K562 (cell line): Measurements from ENCODE around the gene DDX41.

ENCODE experiments used
- HNRNPLL ChIP-seq: fragments of 200-400 bp; formaldehyde crosslinking; IDR thresholded peaks from 2 replicates; pipeline ENCODE4 v1.6.1; 2017; ENCODE audit warnings: low read length, low read depth, mild to moderate bottlenecking; ENCODE audit not compliant: poor library complexity, severe bottlenecking
- PHF20 ChIP-seq: fragments of 450-650 bp; IDR thresholded peaks from 2 replicates; pipeline ENCODE4 v1.6.1; 2018; ENCODE audit not compliant: partially characterized antibody
- ZNF134 ChIP-seq: fragments of 250-450 bp; sonication (Bioruptor Pico); conservative IDR thresholded peaks from 2 replicates; pipeline ENCODE4 v1.4.0; 2020
- ZNF174 ChIP-seq: fragments of 250-450 bp; sonication (Bioruptor Pico); IDR thresholded peaks from 2 replicates; pipeline ENCODE4 v1.4.0; 2020; ENCODE audit warnings: mild to moderate bottlenecking

DNA sequence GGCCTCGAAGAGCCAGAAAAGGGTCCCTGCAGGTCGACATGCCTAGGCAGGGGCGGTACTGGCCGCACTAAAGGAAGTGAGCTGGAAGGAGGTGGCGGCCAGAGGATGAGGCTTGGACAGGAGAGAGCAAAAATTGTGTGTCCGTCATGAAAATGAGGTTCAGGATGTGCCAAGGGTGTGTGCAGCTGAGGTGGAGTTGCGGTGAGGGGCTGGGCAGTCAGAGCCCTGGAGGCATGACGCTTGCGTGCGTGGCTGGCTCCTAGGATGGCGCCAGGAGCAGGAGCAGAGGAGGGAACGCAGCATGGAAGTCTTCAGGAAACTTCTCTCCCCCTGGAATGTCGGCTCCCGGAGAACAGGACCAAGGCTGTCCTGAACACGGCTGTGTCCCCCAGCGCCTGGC, 13.9 kb downstream of the DDX41 start:
- TF ChIP-seq ZNF174 (CRISPR knock-in tag) (no peak), HNRNPLL (no peak), PHF20 (no peak), ZNF134 (CRISPR knock-in tag) (no peak)
